Astrocyte (in vitro differentiated cells and primary cell): ENCODE measurements around the gene GMPR. TPM values are rescaled to one million over a fixed set of nuclear protein-coding genes. Genes with fewer than 3 reads are reported as not detected.

ENCODE experiments used
- DNase-seq: peaks from one replicate; pipeline ENCODE4 v3.0.0-alpha.2; 2010; ENCODE audit warnings: low read depth
- FAIRE-seq: peaks from 2 replicates; lab custom pipeline; 2011; peaks lifted over from hg19 to GRCh38; lab: Jason Lieb, UNC
- H2AFZ ChIP-seq: 2 replicates; pipeline ENCODE4 v1.6.0; 2012; ENCODE audit warnings: low read depth, low read length, inconsistent platforms
- H3K27ac ChIP-seq: 2 replicates; pipeline ENCODE4 v1.5.1; 2011; ENCODE audit warnings: low read depth, low read length, inconsistent platforms
- H3K27me3 ChIP-seq: 2 replicates; pipeline ENCODE4 v1.6.0; 2011; ENCODE audit warnings: low read length, inconsistent platforms; ENCODE audit not compliant: insufficient read depth
- H3K36me3 ChIP-seq: 2 replicates; pipeline ENCODE4 v1.5.1; 2011; ENCODE audit warnings: low read length, inconsistent platforms; ENCODE audit not compliant: insufficient read depth
- H3K4me1 ChIP-seq: 2 replicates; pipeline ENCODE4 v1.5.1; 2011; ENCODE audit warnings: low read length, inconsistent platforms; ENCODE audit not compliant: insufficient read depth
- H3K4me2 ChIP-seq: 2 replicates; pipeline ENCODE4 v1.6.0; 2012; ENCODE audit warnings: low read length, inconsistent platforms
- H3K4me3 ChIP-seq: 2 replicates; pipeline ENCODE4 v1.5.1; 2011; ENCODE audit warnings: low read depth, mild to moderate bottlenecking, low read length, inconsistent platforms; ENCODE audit not compliant: insufficient read depth
- H3K79me2 ChIP-seq: 2 replicates; pipeline ENCODE4 v1.6.0; 2012; ENCODE audit warnings: mild to moderate bottlenecking, low read length, inconsistent platforms; ENCODE audit not compliant: insufficient read depth
- H3K9ac ChIP-seq: 2 replicates; pipeline ENCODE4 v1.6.0; 2012; ENCODE audit warnings: mild to moderate bottlenecking, low read length, inconsistent platforms
- H3K9me3 ChIP-seq: 2 replicates; pipeline ENCODE4 v1.5.1; 2012; ENCODE audit warnings: low read depth, mild to moderate bottlenecking, low read length, inconsistent platforms; ENCODE audit not compliant: insufficient read depth
- H4K20me1 ChIP-seq: 2 replicates; pipeline ENCODE4 v1.6.0; 2012; ENCODE audit warnings: low read length, inconsistent platforms; ENCODE audit not compliant: insufficient read depth
- H3K27ac Mint-ChIP-seq: one replicate; pipeline ENCODE4 v1.8.0; 2021; ENCODE audit warnings: mild to moderate bottlenecking, mixed read lengths; ENCODE audit not compliant: unreplicated experiment
- H3K27me3 Mint-ChIP-seq: one replicate; pipeline ENCODE4 v1.8.0; 2021; ENCODE audit warnings: low read depth, mixed read lengths; ENCODE audit not compliant: unreplicated experiment
- H3K36me3 Mint-ChIP-seq: one replicate; pipeline ENCODE4 v1.8.0; 2021; ENCODE audit warnings: low read depth, mixed read lengths; ENCODE audit not compliant: unreplicated experiment
- H3K4me1 Mint-ChIP-seq: one replicate; pipeline ENCODE4 v1.8.0; 2021; ENCODE audit warnings: low read depth, mixed read lengths; ENCODE audit not compliant: unreplicated experiment
- H3K4me3 Mint-ChIP-seq: one replicate; pipeline ENCODE4 v1.8.0; 2021; ENCODE audit warnings: mild to moderate bottlenecking, moderate library complexity, mixed read lengths; ENCODE audit not compliant: unreplicated experiment
- H3K9me3 Mint-ChIP-seq: one replicate; pipeline ENCODE4 v1.8.0; 2021; ENCODE audit warnings: mild to moderate bottlenecking, mixed read lengths; ENCODE audit not compliant: unreplicated experiment
- CTCF ChIP-seq: IDR thresholded peaks from 2 replicates; pipeline ENCODE4 v1.5.1; 2011; ENCODE audit warnings: low read depth, mild to moderate bottlenecking, inconsistent platforms, low read length, moderate library complexity; ENCODE audit not compliant: insufficient read depth
- EZH2 ChIP-seq: IDR thresholded peaks from 2 replicates; pipeline ENCODE4 v1.6.1; 2012; ENCODE audit warnings: mild to moderate bottlenecking, low read length, inconsistent platforms; ENCODE audit not compliant: insufficient read depth
- total RNA-seq: library from RNA; stranded (reverse); gene quantifications from 2 replicates; pipeline ENCODE4 v1.2.1, GENCODE V29; 2021

The GMPR gene
- total RNA-seq, 1 donor from 2014 or later, result 2.0 TPM

GRCh38 chr6:16198061-16198705, 40.2 kb upstream of the GMPR start:
- no peaks in the 10 kb centered on the region for H3K36me3 Mint-ChIP-seq
- FAIRE-seq (no peak), DNase-seq (no peak)
- H4K20me1 ChIP-seq, result no peaks in the 10 kb centered on the region
- no peaks in the 10 kb centered on the region for H3K79me2 ChIP-seq
- H3K4me2 ChIP-seq, result no peak overlapping the region
- no peak overlapping the region for H3K27ac ChIP-seq
- no peak overlapping the region for H3K4me3 Mint-ChIP-seq
- H3K27me3 Mint-ChIP-seq, result no peaks in the 10 kb centered on the region
- H3K4me3 ChIP-seq, result no peak overlapping the region
- no peak for TF ChIP-seq CTCF
- no peak for TF ChIP-seq EZH2
- H3K9me3 ChIP-seq, result no peaks in the 10 kb centered on the region
- H3K27me3 ChIP-seq, result peaks cover 26% of the 10 kb centered on the region
- H3K4me1 ChIP-seq, result peaks cover 10% of the 10 kb centered on the region
- H3K9ac ChIP-seq, result no peak overlapping the region
- no peaks in the 10 kb centered on the region for H3K9me3 Mint-ChIP-seq
- no peaks in the 10 kb centered on the region for H3K4me1 Mint-ChIP-seq
- H3K27ac Mint-ChIP-seq, result no peak overlapping the region
- no peak overlapping the region for H2AFZ ChIP-seq
- H3K36me3 ChIP-seq, result no peaks in the 10 kb centered on the region

GRCh38 chr6:16199804-16200203, 38.6 kb upstream of the GMPR start:
- Histone ChIP-seq H3K36me3 (no peaks in the 10 kb centered on the region), H2AFZ (no peak overlapping the region), H3K9me3 (no peaks in the 10 kb centered on the region), H3K27me3 (peaks cover 15% of the 10 kb centered on the region), H3K4me3 (no peak overlapping the region), H3K4me1 (peaks cover 10% of the 10 kb centered on the region), H3K79me2 (no peaks in the 10 kb centered on the region), H3K4me2 (peak overlapping the region; percentile 83), H3K27ac (no peak overlapping the region), H3K9ac (no peak overlapping the region), H4K20me1 (no peaks in the 10 kb centered on the region)
- H3K27ac Mint-ChIP-seq, result no peak overlapping the region
- TF ChIP-seq EZH2 (no peak), CTCF (no peak)
- H3K4me3 Mint-ChIP-seq, result no peak overlapping the region
- DNase-seq, result no peak
- no peaks in the 10 kb centered on the region for H3K4me1 Mint-ChIP-seq
- no peaks in the 10 kb centered on the region for H3K36me3 Mint-ChIP-seq
- no peaks in the 10 kb centered on the region for H3K27me3 Mint-ChIP-seq
- H3K9me3 Mint-ChIP-seq, result no peaks in the 10 kb centered on the region
- no peak for FAIRE-seq

GRCh38 chr6:16200321-16200883, 38.0 kb upstream of the GMPR start:
- Histone ChIP-seq H3K36me3 (no peaks in the 10 kb centered on the region), H3K4me3 (peak overlapping the region; percentile 37), H3K79me2 (no peaks in the 10 kb centered on the region), H4K20me1 (no peaks in the 10 kb centered on the region), H3K9me3 (no peaks in the 10 kb centered on the region), H3K27ac (no peak overlapping the region), H3K4me1 (peaks cover 16% of the 10 kb centered on the region), H2AFZ (peak overlapping the region; percentile 46), H3K4me2 (peak overlapping the region; percentile 83), H3K27me3 (peaks cover 15% of the 10 kb centered on the region), H3K9ac (no peak overlapping the region)
- Mint-ChIP-seq H3K27me3 (no peaks in the 10 kb centered on the region), H3K4me1 (peaks cover 5% of the 10 kb centered on the region), H3K36me3 (no peaks in the 10 kb centered on the region), H3K27ac (no peak overlapping the region), H3K4me3 (no peak overlapping the region), H3K9me3 (no peaks in the 10 kb centered on the region)
- FAIRE-seq (no peak), DNase-seq (no peak)
- TF ChIP-seq CTCF, result no peak
- TF ChIP-seq EZH2, result no peak
